Fibroblast of lung (primary cell): ENCODE measurements around the gene SERPINB5.

Experiments used
- CTCF ChIP-seq, 2 donors: IDR thresholded peaks in 1 of 2; conservative IDR thresholded peaks in 1 of 2; 1 replicate in 1 of 2; 2 replicates in 1 of 2; pipeline ENCODE4 v1.5.1; 2011 to 2012; ENCODE audit warnings: low read length in 2 of 2, control low read depth in 1 of 2, inconsistent platforms in 1 of 2, low read depth in 1 of 2, mild to moderate bottlenecking in 1 of 2
- EZH2 ChIP-seq: IDR thresholded peaks from 2 replicates; pipeline ENCODE4 v1.5.1; 2012; ENCODE audit warnings: low read length, control low read depth, mild to moderate bottlenecking; ENCODE audit errors: missing control alignments

DNA sequence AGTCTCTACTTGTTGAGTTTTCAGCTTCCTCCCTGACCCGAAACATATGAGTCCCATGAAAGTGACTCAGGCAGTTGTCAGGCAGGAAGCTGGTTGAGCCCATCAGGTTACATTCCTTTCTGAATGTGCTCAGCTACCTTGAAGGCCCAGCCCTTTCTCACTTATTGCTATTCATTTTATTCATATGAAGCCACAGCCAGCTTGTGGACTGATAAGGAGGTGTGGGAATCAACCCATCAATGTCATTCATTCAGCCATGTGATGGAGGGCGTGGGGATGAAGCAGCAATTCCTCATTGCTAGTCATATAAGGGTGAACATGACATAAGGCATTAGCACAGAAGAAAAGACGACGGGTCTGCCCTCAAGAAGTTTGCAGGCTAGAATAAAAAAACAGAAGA lies 49.2 kb upstream of the SERPINB5 start:
- TF ChIP-seq CTCF (conservative IDR thresholded peaks at IDR 0.05 in 1 of 2, IDR thresholded peaks at IDR 0.05 in 1 of 2; ENCODE audit: low read depth in 1 of 2, low read length in 2 of 2) = no peak
- no peak for TF ChIP-seq EZH2
